DND-41 (cell line): Measurements from ENCODE around the gene SANBR.
"Not testable (repeated sequence)": the region's sequence is repeated elsewhere in the genome, so short reads cannot be mapped to it uniquely, and the experiment has no call there.

ENCODE experiments used
- ATAC-seq: fragments of 200-7000 bp; cut with Tn5 transposase; 3 replicates; pipeline ENCODE4 v1.9.1; 2021; ENCODE audit warnings: low read depth; ENCODE audit not compliant: insufficient read depth
- DNase-seq: peaks from one replicate; pipeline ENCODE4 v3.0.0-alpha.2; 2020
- H2AFZ ChIP-seq: 2 replicates; pipeline ENCODE4 v1.6.0; 2012; ENCODE audit warnings: low read depth, low read length
- H3K27ac ChIP-seq: 2 replicates; pipeline ENCODE4 v1.5.1; 2012; ENCODE audit warnings: low read length, inconsistent platforms
- H3K27me3 ChIP-seq: fragments of 200-600 bp; sonication (generic); 2 replicates; pipeline ENCODE4 v1.6.0; 2012; ENCODE audit warnings: low read length, mild to moderate bottlenecking, inconsistent platforms; ENCODE audit not compliant: insufficient read depth, poor library complexity
- H3K36me3 ChIP-seq: 2 replicates; pipeline ENCODE4 v1.5.1; 2012; ENCODE audit warnings: low read length, inconsistent platforms; ENCODE audit not compliant: insufficient read depth
- H3K4me1 ChIP-seq: 2 replicates; pipeline ENCODE4 v1.5.1; 2012; ENCODE audit warnings: mild to moderate bottlenecking, low read length; ENCODE audit not compliant: insufficient read depth
- H3K4me2 ChIP-seq: 2 replicates; pipeline ENCODE4 v1.6.0; 2012; ENCODE audit warnings: mild to moderate bottlenecking, moderate library complexity, low read length, inconsistent platforms; ENCODE audit not compliant: insufficient read depth
- H3K4me3 ChIP-seq, 2 experiments: fragments of 200-600 bp in 1 of 2; shearing (Covaris generic) in 1 of 2; 2 replicates each; pipeline ENCODE4 v1.5.1; 2012 to 2016; ENCODE audit warnings: inconsistent platforms in 2 of 2, low read length in 2 of 2, mild to moderate bottlenecking in 2 of 2, low read depth in 1 of 2, moderate library complexity in 1 of 2
- H3K79me2 ChIP-seq: 2 replicates; pipeline ENCODE4 v1.6.0; 2012; ENCODE audit warnings: low read length, inconsistent platforms; ENCODE audit not compliant: insufficient read depth
- H3K9ac ChIP-seq: 2 replicates; pipeline ENCODE4 v1.6.0; 2012; ENCODE audit warnings: low read depth, mild to moderate bottlenecking, inconsistent platforms, low read length, moderate library complexity
- H3K9me3 ChIP-seq: 2 replicates; pipeline ENCODE4 v1.5.1; 2012; ENCODE audit warnings: low read length, moderate library complexity, mild to moderate bottlenecking, inconsistent platforms; ENCODE audit not compliant: insufficient read depth, severe bottlenecking
- H4K20me1 ChIP-seq: 2 replicates; pipeline ENCODE4 v1.6.0; 2012; ENCODE audit warnings: low read length; ENCODE audit not compliant: insufficient read depth
- CTCF ChIP-seq: IDR thresholded peaks from 2 replicates; pipeline ENCODE4 v1.5.1; 2012; ENCODE audit warnings: borderline replicate concordance, low read length, moderate library complexity, mild to moderate bottlenecking; ENCODE audit not compliant: poor library complexity, severe bottlenecking; ENCODE audit errors: extremely low read depth
- EZH2 ChIP-seq: IDR thresholded peaks from 3 replicates; pipeline ENCODE4 v1.6.1; 2012; ENCODE audit warnings: borderline replicate concordance, low read depth, mild to moderate bottlenecking, moderate library complexity, low read length, inconsistent platforms; ENCODE audit not compliant: severe bottlenecking

Gene SANBR

GRCh38 chr2:61036643-61037042 is 29.0 kb upstream of the SANBR start:
- not testable (repeated sequence) for ATAC-seq

GRCh38 chr2:61042807-61043206 is 22.9 kb upstream of the SANBR start:
- no peak for ATAC-seq
- no peak for TF ChIP-seq CTCF
- TF ChIP-seq EZH2: no peak
- H4K20me1 ChIP-seq: no peaks in the 10 kb centered on the region

More at GRCh38 chr2:61036643-61037042, 29.0 kb upstream of the SANBR start:
- H3K9me3 ChIP-seq, H3K79me2 ChIP-seq, H3K4me2 ChIP-seq, DNase-seq, H2AFZ ChIP-seq, H3K4me3 ChIP-seq, H3K9ac ChIP-seq, H3K4me1 ChIP-seq, H4K20me1 ChIP-seq, H3K27me3 ChIP-seq, H3K27ac ChIP-seq: not testable (repeated sequence)
- H3K36me3 ChIP-seq: peaks cover 37% of the 10 kb centered on the region

GRCh38 chr2:61044636-61045035 is 21.0 kb upstream of the SANBR start:
- TF ChIP-seq EZH2: no peak
- peaks cover 5% of the 10 kb centered on the region; the same call in 1 of the 2 replicates for H3K79me2 ChIP-seq

More at GRCh38 chr2:61042807-61043206, 22.9 kb upstream of the SANBR start:
- no peak for DNase-seq
- Histone ChIP-seq H3K9me3 (no peaks in the 10 kb centered on the region), H3K79me2 (peaks cover 5% of the 10 kb centered on the region; the same call in 1 of the 2 replicates), H2AFZ (no peak overlapping the region), H3K4me1 (no peaks in the 10 kb centered on the region), H3K4me2 (no peak overlapping the region), H3K4me3 (no peak overlapping the region), H3K36me3 (peaks cover 28% of the 10 kb centered on the region), H3K27me3 (no peaks in the 10 kb centered on the region), H3K9ac (no peak overlapping the region), H3K27ac (no peak overlapping the region)

GRCh38 chr2:61045226-61045625 is 20.4 kb upstream of the SANBR start:
- Histone ChIP-seq H3K4me3 (no peak overlapping the region), H3K9me3 (no peaks in the 10 kb centered on the region), H4K20me1 (no peaks in the 10 kb centered on the region), H3K36me3 (peaks cover 44% of the 10 kb centered on the region), H3K9ac (no peak overlapping the region), H3K27ac (no peak overlapping the region), H3K4me1 (no peaks in the 10 kb centered on the region), H3K79me2 (peaks cover 5% of the 10 kb centered on the region; the same call in 1 of the 2 replicates), H3K4me2 (no peak overlapping the region), H3K27me3 (no peaks in the 10 kb centered on the region), H2AFZ (no peak overlapping the region)
- DNase-seq (no peak), ATAC-seq (no peak)
- no peak for TF ChIP-seq EZH2
- no peak for TF ChIP-seq CTCF

More at GRCh38 chr2:61044636-61045035, 21.0 kb upstream of the SANBR start:
- H3K9ac ChIP-seq: no peak overlapping the region
- no peak overlapping the region for H2AFZ ChIP-seq
- H3K4me1 ChIP-seq: no peaks in the 10 kb centered on the region
- H3K27me3 ChIP-seq: no peaks in the 10 kb centered on the region
- H3K9me3 ChIP-seq: no peaks in the 10 kb centered on the region
- ATAC-seq: no peak
- DNase-seq: no peak
- H3K4me2 ChIP-seq: no peak overlapping the region
- H4K20me1 ChIP-seq: no peaks in the 10 kb centered on the region
- H3K36me3 ChIP-seq: peaks cover 44% of the 10 kb centered on the region
- H3K27ac ChIP-seq: no peak overlapping the region
- no peak overlapping the region for H3K4me3 ChIP-seq
